Tibial nerve (tissue), 4 donors: ENCODE data around the gene WDR47. TPM values are rescaled to one million over a fixed set of nuclear protein-coding genes. Genes with fewer than 3 reads are reported as not detected.

Experiments used
- DNase-seq, 2 donors: peaks; one replicate each; pipeline ENCODE4 v3.0.0-alpha.2; 2019; ENCODE audit warnings: low spot score in 2 of 2
- H3K27ac ChIP-seq, 4 donors: fragments of 200-600 bp; sonication (generic) in 3 of 4; one replicate each; pipeline ENCODE4 v1.5.1; 2017 to 2019; ENCODE audit warnings: mild to moderate bottlenecking in 1 of 4
- H3K27me3 ChIP-seq, 2 donors: fragments of 200-600 bp; sonication (generic) in 1 of 2; one replicate each; pipeline versions ENCODE4 v1.5.1 to v1.6.0; 2017 to 2019
- H3K36me3 ChIP-seq, 3 donors: fragments of 200-600 bp; sonication (generic); one replicate each; pipeline ENCODE4 v1.5.1; 2018 to 2019
- H3K4me1 ChIP-seq, 4 donors: fragments of 200-600 bp; sonication (generic) in 3 of 4; one replicate each; pipeline ENCODE4 v1.5.1; 2017 to 2019
- H3K4me3 ChIP-seq, 4 donors: fragments of 200-600 bp; sonication (generic) in 3 of 4; one replicate each; pipeline ENCODE4 v1.5.1; 2017 to 2019; ENCODE audit warnings: mild to moderate bottlenecking in 1 of 4, moderate library complexity in 1 of 4
- H3K9me3 ChIP-seq, 4 donors: fragments of 200-600 bp; sonication (generic) in 3 of 4; one replicate each; pipeline ENCODE4 v1.5.1; 2017 to 2019
- CTCF ChIP-seq, 5 experiments: fragments of 200-600 bp in 3 of 5; fragments of 450-650 bp in 2 of 5; sonication (generic) in 3 of 5; IDR thresholded peaks; one replicate each; pipeline ENCODE4 v1.5.1; 2016 to 2019; ENCODE audit warnings: antibody characterized with exemption in 5 of 5, mild to moderate bottlenecking in 3 of 5, moderate library complexity in 2 of 5
- EP300 ChIP-seq, 2 donors: sonication (generic); formaldehyde crosslinking; IDR thresholded peaks; one replicate each; pipeline ENCODE4 v1.6.1; 2017; ENCODE audit warnings: antibody characterized with exemption in 2 of 2, mild to moderate bottlenecking in 1 of 2
- POLR2A ChIP-seq, 2 donors: fragments of 450-650 bp; IDR thresholded peaks; one replicate each; pipeline ENCODE4 v1.6.1; 2017; ENCODE audit warnings: antibody characterized with exemption in 2 of 2, mild to moderate bottlenecking in 2 of 2, moderate library complexity in 2 of 2
- WGBS, 2 donors: methylation state at CpG; one replicate each; pipeline ENCODE4 v1.1.5; 2018; 5-methylcytosine and 5-hydroxymethylcytosine counted together
- total RNA-seq, 4 donors: library from RNA; depleted of rRNA; stranded (reverse); fragments of >200 nt; gene quantifications; one replicate each; pipeline ENCODE4 v1.1.0, GENCODE V29; 2016

WDR47 gene
- total RNA-seq, 4 donors from 2014 or later: 14.1 to 47.4 (median 17.3) TPM

GRCh38 chr1:109050228-109050995 lies 8.5 kb upstream of the WDR47 start:
- DNase-seq: no peak
- no peak overlapping the region for H3K4me3 ChIP-seq
- H3K4me1 ChIP-seq: no peaks in the 10 kb centered on the region
- WGBS, 2 donors: 79 to 80% methylated on average over 7 of the region's 7 CpGs
- no peaks in the 10 kb centered on the region for H3K36me3 ChIP-seq
- TF ChIP-seq EP300 (IDR thresholded peaks at IDR 0.05) (no peak), POLR2A (IDR thresholded peaks at IDR 0.05) (no peak), CTCF (IDR thresholded peaks at IDR 0.05) (no peak)
- H3K9me3 ChIP-seq: no peaks in the 10 kb centered on the region
- no peaks in the 10 kb centered on the region for H3K27me3 ChIP-seq
- H3K27ac ChIP-seq: no peak overlapping the region

GRCh38 chr1:109048335-109048734 lies 6.4 kb upstream of the WDR47 start:
- 18 to 24% methylated on average over 2 of the region's 2 CpGs for WGBS, 2 donors
- no peak for DNase-seq
- TF ChIP-seq POLR2A (IDR thresholded peaks at IDR 0.05) (no peak), CTCF (IDR thresholded peaks at IDR 0.05) (no peak), EP300 (IDR thresholded peaks at IDR 0.05) (no peak)

GRCh38 chr1:109047339-109047738 lies 5.4 kb upstream of the WDR47 start:
- H3K4me1 ChIP-seq: peaks cover 0 to 4% (median 0%) of the 10 kb centered on the region in 4 donors
- H3K9me3 ChIP-seq: no peaks in the 10 kb centered on the region
- H3K27ac ChIP-seq: no peak overlapping the region
- H3K36me3 ChIP-seq: no peaks in the 10 kb centered on the region
- H3K4me3 ChIP-seq: no peak overlapping the region
- no peak for TF ChIP-seq CTCF (IDR thresholded peaks at IDR 0.05)
- no peak for TF ChIP-seq POLR2A (IDR thresholded peaks at IDR 0.05)
- no peak for TF ChIP-seq EP300 (IDR thresholded peaks at IDR 0.05)
- WGBS, 2 donors: 83 to 91% methylated on average over 6 of the region's 6 CpGs
- DNase-seq: no peak
- no peaks in the 10 kb centered on the region for H3K27me3 ChIP-seq

More at GRCh38 chr1:109048335-109048734, 6.4 kb upstream of the WDR47 start:
- H3K36me3 ChIP-seq: no peaks in the 10 kb centered on the region
- H3K27ac ChIP-seq: no peak overlapping the region
- no peaks in the 10 kb centered on the region for H3K27me3 ChIP-seq
- H3K9me3 ChIP-seq: no peaks in the 10 kb centered on the region
- no peaks in the 10 kb centered on the region for H3K4me1 ChIP-seq
- H3K4me3 ChIP-seq: no peak overlapping the region

DNA sequence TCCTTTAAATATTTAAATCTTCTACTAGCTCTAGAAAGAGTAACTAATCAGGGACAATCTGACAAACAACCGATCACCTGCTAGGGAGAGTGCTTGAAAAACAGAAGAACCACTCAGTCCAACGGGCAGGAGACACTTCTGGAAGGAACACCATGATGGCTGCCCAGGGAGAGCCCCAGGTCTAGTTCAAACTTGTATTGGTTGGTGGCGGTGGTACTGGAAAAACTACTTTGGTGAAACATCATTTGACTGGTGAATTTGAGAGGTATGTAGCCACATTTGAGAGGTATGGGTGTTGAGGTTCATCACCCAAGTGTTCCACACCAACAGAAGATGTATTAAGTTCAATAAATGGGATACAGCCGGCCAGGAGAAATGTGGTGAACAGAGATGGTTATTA lies 4.8 kb upstream of the WDR47 start:
- no peak overlapping the region for H3K4me3 ChIP-seq
- DNase-seq: no peak
- H3K9me3 ChIP-seq: no peaks in the 10 kb centered on the region
- H3K4me1 ChIP-seq: peaks cover 0 to 5% (median 0%) of the 10 kb centered on the region in 4 donors
- no peaks in the 10 kb centered on the region for H3K27me3 ChIP-seq
- WGBS, 2 donors: 82% methylated on average over 4 of the region's 4 CpGs
- no peaks in the 10 kb centered on the region for H3K36me3 ChIP-seq
- no peak overlapping the region for H3K27ac ChIP-seq
- TF ChIP-seq CTCF (IDR thresholded peaks at IDR 0.05) (no peak), EP300 (IDR thresholded peaks at IDR 0.05) (no peak), POLR2A (IDR thresholded peaks at IDR 0.05) (no peak)

DNA sequence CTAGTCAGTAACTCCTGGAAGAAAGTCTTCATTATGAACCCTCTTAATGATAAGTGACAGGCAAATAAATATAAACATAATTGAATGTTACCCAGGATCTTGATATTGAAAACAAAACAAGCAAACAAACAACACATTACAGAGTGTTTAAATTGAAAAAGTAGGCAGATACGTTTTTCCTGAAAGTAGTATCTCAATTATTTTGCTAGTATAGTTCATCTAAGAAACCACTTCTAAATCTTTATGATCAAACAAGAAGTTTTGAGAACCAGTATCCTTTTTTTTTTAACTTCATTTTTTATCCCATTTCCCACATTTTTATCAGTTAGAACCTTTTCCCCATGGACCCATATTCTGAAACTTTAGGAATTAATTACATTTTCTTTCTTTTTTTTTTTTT lies 3.7 kb upstream of the WDR47 start:
- TF ChIP-seq POLR2A (IDR thresholded peaks at IDR 0.05) (no peak), CTCF (IDR thresholded peaks at IDR 0.05) (no peak), EP300 (IDR thresholded peaks at IDR 0.05) (no peak)
- H3K9me3 ChIP-seq: no peaks in the 10 kb centered on the region
- H3K4me3 ChIP-seq: no peak overlapping the region
- no peak for DNase-seq
- WGBS, 2 donors: 63 to 73% methylated on average over 1 of the region's 1 CpG
- peaks cover 0 to 7% (median under 1%) of the 10 kb centered on the region in 4 donors for H3K4me1 ChIP-seq
- H3K27ac ChIP-seq: no peak overlapping the region
- no peaks in the 10 kb centered on the region for H3K36me3 ChIP-seq
- H3K27me3 ChIP-seq: no peaks in the 10 kb centered on the region
